ENCODE measurements around the gene MME.
"Not testable (repeated sequence)": the region's sequence is repeated elsewhere in the genome, so short reads cannot be mapped to it uniquely, and the experiment has no call there.

Gene MME

GRCh38 chr3:155194973-155195957, 115.1 kb downstream of the MME start:
- DNase-seq = no peak

GRCh38 chr3:155196131-155197021, 116.3 kb downstream of the MME start:
- DNase-seq = no peak

- no peak for DNase-seq
Observed at GRCh38 chr3:155197786-155198185, 117.7 kb downstream of the MME start.

GRCh38 chr3:155202626-155203025, 122.5 kb downstream of the MME start:
- DNase-seq = no peak

- no peak for DNase-seq
Observed at GRCh38 chr3:155204851-155205250, 124.7 kb downstream of the MME start.

GRCh38 chr3:155208183-155208800, 128.2 kb downstream of the MME start:
- no peak for DNase-seq

GRCh38 chr3:155210736-155211135, 130.6 kb downstream of the MME start:
- no peak for DNase-seq

GRCh38 chr3:155211266-155211665, 131.1 kb downstream of the MME start:
- DNase-seq = no peak

GRCh38 chr3:155211940-155212339, 131.8 kb downstream of the MME start:
- DNase-seq = no peak

GRCh38 chr3:155216007-155216406, 135.9 kb downstream of the MME start:
- DNase-seq = not testable (repeated sequence)

- no peak for DNase-seq
Observed at GRCh38 chr3:155217591-155217990, 137.5 kb downstream of the MME start.

GRCh38 chr3:155218462-155218861, 138.3 kb downstream of the MME start:
- no peak for DNase-seq

- no peak for DNase-seq
Observed at GRCh38 chr3:155219106-155219505, 139.0 kb downstream of the MME start.

- DNase-seq = no peak
Observed at GRCh38 chr3:155225417-155225816, 145.3 kb downstream of the MME start.

GRCh38 chr3:155227141-155227540, 147.0 kb downstream of the MME start:
- no peak for DNase-seq

GRCh38 chr3:155228676-155229075, 148.6 kb downstream of the MME start:
- DNase-seq = no peak

GRCh38 chr3:155229086-155229485, 149.0 kb downstream of the MME start:
- no peak for DNase-seq

GRCh38 chr3:155230382-155230781, 150.3 kb downstream of the MME start:
- DNase-seq = no peak

- DNase-seq = no peak
Observed at GRCh38 chr3:155231792-155232191, 151.7 kb downstream of the MME start.

- DNase-seq = no peak
Observed at GRCh38 chr3:155232605-155233004, 152.5 kb downstream of the MME start.

- no peak for DNase-seq
Observed at GRCh38 chr3:155233213-155233612, 153.1 kb downstream of the MME start.

All from CD4-positive, alpha-beta T cell treated with Interleukin-12 subunit alpha and Interleukin-12 subunit beta, for 1 hour (primary cell).